GM12801 (cell line): Measurements from ENCODE around the gene MYO1A.

Experiments
- TF ChIP-seq, protein P1 (sequence below): IDR thresholded peaks from one replicate; pipeline ENCODE4 v1.5.1; 2011; ENCODE audit warnings: control low read depth; ENCODE audit not compliant: insufficient read length; ENCODE audit errors: extremely low read depth

Gene MYO1A

GRCh38 chr12:57063991-57064685, 14.2 kb upstream of the MYO1A start:
- TF ChIP-seq, protein P1, sequence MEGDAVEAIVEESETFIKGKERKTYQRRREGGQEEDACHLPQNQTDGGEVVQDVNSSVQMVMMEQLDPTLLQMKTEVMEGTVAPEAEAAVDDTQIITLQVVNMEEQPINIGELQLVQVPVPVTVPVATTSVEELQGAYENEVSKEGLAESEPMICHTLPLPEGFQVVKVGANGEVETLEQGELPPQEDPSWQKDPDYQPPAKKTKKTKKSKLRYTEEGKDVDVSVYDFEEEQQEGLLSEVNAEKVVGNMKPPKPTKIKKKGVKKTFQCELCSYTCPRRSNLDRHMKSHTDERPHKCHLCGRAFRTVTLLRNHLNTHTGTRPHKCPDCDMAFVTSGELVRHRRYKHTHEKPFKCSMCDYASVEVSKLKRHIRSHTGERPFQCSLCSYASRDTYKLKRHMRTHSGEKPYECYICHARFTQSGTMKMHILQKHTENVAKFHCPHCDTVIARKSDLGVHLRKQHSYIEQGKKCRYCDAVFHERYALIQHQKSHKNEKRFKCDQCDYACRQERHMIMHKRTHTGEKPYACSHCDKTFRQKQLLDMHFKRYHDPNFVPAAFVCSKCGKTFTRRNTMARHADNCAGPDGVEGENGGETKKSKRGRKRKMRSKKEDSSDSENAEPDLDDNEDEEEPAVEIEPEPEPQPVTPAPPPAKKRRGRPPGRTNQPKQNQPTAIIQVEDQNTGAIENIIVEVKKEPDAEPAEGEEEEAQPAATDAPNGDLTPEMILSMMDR: no peak

DNA sequence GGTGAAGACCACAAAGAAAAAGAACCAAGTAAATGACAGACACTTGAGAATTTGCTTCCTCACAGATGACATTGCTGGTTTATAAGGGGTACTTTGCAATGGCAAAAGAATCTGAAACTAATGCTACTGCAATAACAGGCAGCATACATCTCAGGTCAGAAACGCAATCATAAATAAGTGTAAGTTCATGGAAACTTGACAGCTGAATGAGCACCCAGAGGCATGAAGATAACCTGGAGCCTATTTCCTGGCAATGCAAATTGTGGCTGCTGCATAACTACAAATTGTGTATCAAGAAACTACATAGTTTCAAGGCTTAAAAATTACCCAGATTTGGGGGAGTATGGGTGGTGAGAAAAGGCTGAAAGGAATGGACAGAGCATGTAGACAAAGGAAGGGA, 8.5 kb upstream of the MYO1A start:
- TF ChIP-seq, protein P1: no peak

- TF ChIP-seq, protein P1: no peak
These were observed 7.3 kb upstream of the MYO1A start for GRCh38 chr12:57057067-57057751.

- TF ChIP-seq, protein P1: no peak
These were observed 5.9 kb upstream of the MYO1A start for GRCh38 chr12:57055824-57056223.

GRCh38 chr12:57051011-57051410, 1.1 kb upstream of the MYO1A start:
- TF ChIP-seq, protein P1: no peak

DNA sequence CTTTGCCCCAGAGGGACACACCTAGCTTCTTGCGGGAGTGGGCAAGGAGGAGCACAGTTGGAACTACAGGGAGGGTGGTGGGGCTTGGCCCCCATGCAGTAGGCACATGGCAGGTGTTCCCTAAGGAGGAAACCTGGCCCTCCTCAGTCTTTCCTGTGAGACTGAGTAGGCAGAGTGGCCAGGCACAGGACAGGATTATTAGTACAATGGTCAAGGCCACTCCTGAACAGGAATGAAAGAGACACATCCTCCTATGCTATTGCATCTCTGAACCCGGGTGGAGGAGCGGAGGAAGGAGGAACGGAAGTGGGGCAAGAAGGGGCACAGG, 846 bp downstream of the MYO1A start:
- TF ChIP-seq, protein P1: no peak

GRCh38 chr12:57048423-57049118, 1.4 kb downstream of the MYO1A start:
- TF ChIP-seq, protein P1: no peak
